Left lung (tissue), 10 donors: ENCODE measurements around the gene NOLC1. TPM values are rescaled to one million over a fixed set of nuclear protein-coding genes. Genes with fewer than 3 reads are reported as not detected.

ENCODE experiments used
- ATAC-seq: fragments of 200-7000 bp; cut with Tn5 transposase; one replicate; pipeline ENCODE4 v1.9.1; 2020; ENCODE audit warnings: moderate library complexity
- DNase-seq, 4 donors: peaks; one replicate each; pipeline ENCODE4 v3.0.0-alpha.2; 2013 to 2020
- H3K27ac ChIP-seq, 2 donors: fragments of 200-600 bp; sonication (generic) in 1 of 2; one replicate each; pipeline versions ENCODE4 v1.5.0 to v1.8.0; 2020 to 2021
- H3K27me3 ChIP-seq, 2 donors: fragments of 200-600 bp; sonication (generic) in 1 of 2; one replicate each; pipeline versions ENCODE4 v1.5.0 to v1.8.0; 2020 to 2021
- H3K36me3 ChIP-seq, 2 donors: fragments of 200-600 bp; sonication (generic) in 1 of 2; one replicate each; pipeline versions ENCODE4 v1.5.0 to v1.8.0; 2020 to 2021
- H3K4me1 ChIP-seq, 2 donors: fragments of 200-600 bp; one replicate each; pipeline ENCODE4 v1.8.0; 2021
- H3K4me3 ChIP-seq, 2 donors: fragments of 200-600 bp; sonication (generic) in 1 of 2; one replicate each; pipeline versions ENCODE4 v1.5.0 to v1.8.0; 2020 to 2021; ENCODE audit warnings: mild to moderate bottlenecking in 1 of 2
- H3K9me3 ChIP-seq, 2 donors: fragments of 200-600 bp; sonication (generic) in 1 of 2; one replicate each; pipeline versions ENCODE4 v1.5.0 to v1.8.0; 2020 to 2021
- intact Hi-C, 2 donors: fragments of 100-400 bp; cut with DNase I; formaldehyde crosslinking; loops; one replicate each; pipeline versions ENCODE4 v1.11.2 to v1.14.2; 2022
- polyA plus RNA-seq, 6 donors: library from polyadenylated mRNA; unstranded; fragments of 120-200 nt; gene quantifications; one replicate each; pipeline ENCODE4 v1.2.1, GENCODE V29; 2013; ENCODE audit not compliant: insufficient read length in 6 of 6
- total RNA-seq, 2 donors: library from RNA; stranded (reverse); fragmentation: NEBNext Ultra II Directional; extraction: Animal tissue kit (Norgen Biotek cat#: 25700); gene quantifications; one replicate each; pipeline ENCODE4 v1.2.1, GENCODE V29; 2021
- TF ChIP-seq, protein P1 (sequence below), 2 donors: fragments of 200-600 bp; sonication (generic) in 1 of 2; IDR thresholded peaks; one replicate each; pipeline versions ENCODE4 v1.5.0 to v1.8.0; 2021; ENCODE audit warnings: antibody characterized with exemption in 2 of 2
- donor health status: DM: no; HTN: yes; CAD: no.
- donor health status: DM: no; HTN: no; CAD: no.

NOLC1 gene
- total and polyA plus RNA-seq, 8 donors, result 34.1 to 95.7 (median 80.9) TPM

DNA sequence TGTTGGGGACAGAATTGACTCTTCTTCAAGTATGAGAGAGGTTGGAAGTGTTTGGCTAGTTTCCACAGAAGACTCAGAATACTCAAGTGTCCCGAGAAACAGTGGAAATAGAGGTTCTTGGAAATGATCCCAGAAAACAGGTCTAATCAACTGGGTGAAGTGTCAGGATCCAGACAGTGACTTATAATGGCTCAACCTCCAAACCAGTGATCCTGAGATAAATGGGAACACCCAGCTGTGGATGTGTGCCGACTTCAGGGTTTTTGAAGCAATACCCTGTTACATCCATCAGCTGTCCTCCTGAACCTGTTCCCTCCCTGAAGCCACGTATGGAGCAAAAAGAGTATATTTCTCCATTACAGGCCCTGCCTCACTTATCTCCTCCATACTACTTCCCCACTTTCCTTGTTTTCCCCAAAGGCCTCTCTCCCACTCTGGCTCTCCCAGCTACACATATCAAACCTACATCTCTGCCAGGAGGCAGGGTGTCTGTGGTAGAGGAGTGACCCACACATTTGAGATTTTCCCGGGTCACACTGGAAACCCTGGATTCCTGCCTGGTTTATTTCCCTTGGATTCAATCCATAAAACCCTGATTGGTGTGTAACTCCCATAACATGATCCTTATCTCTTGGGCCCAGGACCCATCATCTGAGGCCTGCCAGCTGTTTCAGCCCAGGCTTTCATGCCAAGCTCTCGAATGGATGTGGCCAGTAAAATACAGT, 56.3 kb downstream of the NOLC1 start:
- peak in 2 of 4 donors; percentile 11 to 35 for DNase-seq
- H3K27ac ChIP-seq, result no peak overlapping the region
- H3K36me3 ChIP-seq, result no peaks in the 10 kb centered on the region

DNA sequence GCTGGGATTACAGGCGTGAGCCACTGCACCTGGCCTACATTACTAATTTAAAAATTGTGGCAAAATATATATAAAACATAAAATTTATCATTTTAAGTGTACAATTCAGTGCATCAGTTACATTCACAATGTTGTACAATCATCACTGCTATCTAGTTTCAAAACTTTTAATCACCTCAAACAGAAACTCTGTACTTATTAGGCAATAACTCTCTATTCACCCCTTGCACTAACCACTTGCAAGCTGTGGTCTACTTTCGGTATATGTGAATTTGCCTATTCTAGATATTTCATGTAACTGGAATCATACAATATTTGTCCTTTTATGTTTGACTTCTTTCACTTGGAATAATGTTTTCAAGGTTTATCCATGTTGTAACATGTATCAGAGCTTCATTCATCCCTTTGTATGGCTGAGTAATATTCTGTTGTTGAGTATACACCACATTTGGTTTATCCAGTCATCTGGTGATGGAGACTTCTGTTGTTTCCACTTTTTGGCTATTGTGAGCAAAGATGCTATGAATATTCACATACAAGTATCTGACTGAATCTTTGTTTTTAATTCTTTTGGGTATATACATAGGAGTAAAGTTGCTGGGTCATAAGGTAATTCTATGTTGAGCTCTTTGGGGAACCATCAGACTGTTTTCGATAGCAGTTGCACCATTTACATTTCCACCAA, 59.6 kb downstream of the NOLC1 start:
- ATAC-seq (no peak), DNase-seq (no peak)
- no peaks in the 10 kb centered on the region for H3K9me3 ChIP-seq
- no peaks in the 10 kb centered on the region for H3K36me3 ChIP-seq
- H3K27me3 ChIP-seq, result no peaks in the 10 kb centered on the region
- no peak overlapping the region for H3K27ac ChIP-seq
- no peaks in the 10 kb centered on the region for H3K4me1 ChIP-seq
- TF ChIP-seq, protein P1, sequence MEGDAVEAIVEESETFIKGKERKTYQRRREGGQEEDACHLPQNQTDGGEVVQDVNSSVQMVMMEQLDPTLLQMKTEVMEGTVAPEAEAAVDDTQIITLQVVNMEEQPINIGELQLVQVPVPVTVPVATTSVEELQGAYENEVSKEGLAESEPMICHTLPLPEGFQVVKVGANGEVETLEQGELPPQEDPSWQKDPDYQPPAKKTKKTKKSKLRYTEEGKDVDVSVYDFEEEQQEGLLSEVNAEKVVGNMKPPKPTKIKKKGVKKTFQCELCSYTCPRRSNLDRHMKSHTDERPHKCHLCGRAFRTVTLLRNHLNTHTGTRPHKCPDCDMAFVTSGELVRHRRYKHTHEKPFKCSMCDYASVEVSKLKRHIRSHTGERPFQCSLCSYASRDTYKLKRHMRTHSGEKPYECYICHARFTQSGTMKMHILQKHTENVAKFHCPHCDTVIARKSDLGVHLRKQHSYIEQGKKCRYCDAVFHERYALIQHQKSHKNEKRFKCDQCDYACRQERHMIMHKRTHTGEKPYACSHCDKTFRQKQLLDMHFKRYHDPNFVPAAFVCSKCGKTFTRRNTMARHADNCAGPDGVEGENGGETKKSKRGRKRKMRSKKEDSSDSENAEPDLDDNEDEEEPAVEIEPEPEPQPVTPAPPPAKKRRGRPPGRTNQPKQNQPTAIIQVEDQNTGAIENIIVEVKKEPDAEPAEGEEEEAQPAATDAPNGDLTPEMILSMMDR (IDR thresholded peaks at IDR 0.05), result no peak
- H3K4me3 ChIP-seq, result no peak overlapping the region
- intact Hi-C loops, result no loop called here

More for the DNA sequence above, 56.3 kb downstream of the NOLC1 start:
- no peaks in the 10 kb centered on the region for H3K4me1 ChIP-seq
- ATAC-seq, result no peak
- intact Hi-C loops, result no loop called here
- H3K9me3 ChIP-seq, result peaks cover 0 to 10% of the 10 kb centered on the region in 2 donors
- no peak overlapping the region for H3K4me3 ChIP-seq
- no peaks in the 10 kb centered on the region for H3K27me3 ChIP-seq
- TF ChIP-seq, protein P1 (IDR thresholded peaks at IDR 0.05), result no peak

Other genes starting within 250 kb of the NOLC1 start
- 10 to 100 TPM; 24.0 to 26.2 TPM for gene ARMH3, start 96.2 kb upstream of the NOLC1 start, total RNA-seq
- gene ARMH3, start 96.2 kb upstream of the NOLC1 start, polyA plus RNA-seq, result 10 to 100 TPM; 19.4 to 23.6 (median 23.1) TPM
- 10 to 100 TPM; 19.1 to 21.0 TPM for gene HPS6, start 87.0 kb upstream of the NOLC1 start, total RNA-seq
- 10 to 100 TPM in 4 of 6 donors, 1 to 10 TPM in 2; 7.6 to 12.7 (median 11.4) TPM for gene HPS6, start 87.0 kb upstream of the NOLC1 start, polyA plus RNA-seq
- gene LDB1, start 32.0 kb upstream of the NOLC1 start, total RNA-seq, result 10 to 100 TPM; 40.3 to 51.0 TPM
- 100 to 1,000 TPM; 151 to 178 (median 156) TPM for gene LDB1, start 32.0 kb upstream of the NOLC1 start, polyA plus RNA-seq
- 10 to 100 TPM; 27.8 to 41.8 TPM for gene PPRC1, start 19.3 kb upstream of the NOLC1 start, total RNA-seq
- 10 to 100 TPM; 33.8 to 52.9 (median 43.0) TPM for gene PPRC1, start 19.3 kb upstream of the NOLC1 start, polyA plus RNA-seq
- under 1 TPM; 0.58 to 0.65 TPM for gene ELOVL3, start 73.9 kb downstream of the NOLC1 start, total RNA-seq
- gene ELOVL3, start 73.9 kb downstream of the NOLC1 start, polyA plus RNA-seq, result under 1 TPM; 0.12 to 0.92 (median 0.52) TPM
- under 1 TPM in 1 of 2 donors, not detected in 1; 0.29 TPM for gene PITX3, start 89.1 kb downstream of the NOLC1 start, total RNA-seq
- gene PITX3, start 89.1 kb downstream of the NOLC1 start, polyA plus RNA-seq, result 1 to 10 TPM in 1 of 6 donors, under 1 TPM in 5; 0.28 to 1.4 (median 0.34) TPM
- 10 to 100 TPM; 48.7 to 53.4 TPM for gene GBF1, start 93.1 kb downstream of the NOLC1 start, total RNA-seq
- gene GBF1, start 93.1 kb downstream of the NOLC1 start, polyA plus RNA-seq, result 10 to 100 TPM; 44.7 to 57.2 (median 46.2) TPM
- 10 to 100 TPM; 37.0 to 50.2 TPM for gene NFKB2, start 243.3 kb downstream of the NOLC1 start, total RNA-seq
- 10 to 100 TPM; 22.0 to 26.4 (median 24.8) TPM for gene NFKB2, start 243.3 kb downstream of the NOLC1 start, polyA plus RNA-seq